Activated CD8-positive, alpha-beta memory T cell treated with anti-CD3 and anti-CD28 coated beads, Interleukin-2, amount 50 U/mL, for 24 hours (primary cell): ENCODE measurements around the gene VPS33B.

Experiments
- DNase-seq: peaks from one replicate; pipeline ENCODE4 v3.0.0-alpha.2; 2020; ENCODE audit errors: extremely low read depth

VPS33B gene

GRCh38 chr15:90982135-90982534 lies 40.3 kb downstream of the VPS33B start:
- DNase-seq, result no peak

GRCh38 chr15:90981681-90982080 lies 40.7 kb downstream of the VPS33B start:
- no peak for DNase-seq

GRCh38 chr15:90979582-90979981 lies 42.8 kb downstream of the VPS33B start:
- DNase-seq, result no peak

GRCh38 chr15:90974216-90974615 lies 48.2 kb downstream of the VPS33B start:
- no peak for DNase-seq

GRCh38 chr15:90972133-90972532 lies 50.3 kb downstream of the VPS33B start:
- DNase-seq, result no peak

- no peak for DNase-seq
Observed at GRCh38 chr15:90970274-90970673, 52.1 kb downstream of the VPS33B start.

GRCh38 chr15:90968434-90968833 lies 54.0 kb downstream of the VPS33B start:
- DNase-seq, result no peak

- DNase-seq, result no peak
Observed at GRCh38 chr15:90967206-90967605, 55.2 kb downstream of the VPS33B start.

- no peak for DNase-seq
Observed at GRCh38 chr15:90966262-90966661, 56.1 kb downstream of the VPS33B start.

- DNase-seq, result no peak
Observed at GRCh38 chr15:90962021-90962420, 60.4 kb downstream of the VPS33B start.

- no peak for DNase-seq
Observed at GRCh38 chr15:90960298-90961091, 61.9 kb downstream of the VPS33B start.

GRCh38 chr15:90959894-90960293 lies 62.5 kb downstream of the VPS33B start:
- no peak for DNase-seq

- DNase-seq, result no peak
Observed at GRCh38 chr15:90959028-90959595, 63.3 kb downstream of the VPS33B start.

GRCh38 chr15:90957791-90958190 lies 64.6 kb downstream of the VPS33B start:
- no peak for DNase-seq

- DNase-seq, result no peak
Observed at GRCh38 chr15:90957031-90957790, 65.2 kb downstream of the VPS33B start.

GRCh38 chr15:90956274-90957030 lies 65.9 kb downstream of the VPS33B start:
- DNase-seq, result no peak

- no peak for DNase-seq
Observed at GRCh38 chr15:90955624-90956273, 66.6 kb downstream of the VPS33B start.

- DNase-seq, result peak; percentile 74
Observed at GRCh38 chr15:90954712-90955623, 67.4 kb downstream of the VPS33B start, which contains the start of gene RCCD1. Gene RCCD1 (plus strand): TSS chr15:90954884. CDS start chr15:90956735, 1,851 bp downstream.

GRCh38 chr15:90953947-90954711 lies 68.3 kb downstream of the VPS33B start:
- DNase-seq, result no peak
